ENCODE results near the gene ARL4A.

- TF ChIP-seq, protein P1, sequence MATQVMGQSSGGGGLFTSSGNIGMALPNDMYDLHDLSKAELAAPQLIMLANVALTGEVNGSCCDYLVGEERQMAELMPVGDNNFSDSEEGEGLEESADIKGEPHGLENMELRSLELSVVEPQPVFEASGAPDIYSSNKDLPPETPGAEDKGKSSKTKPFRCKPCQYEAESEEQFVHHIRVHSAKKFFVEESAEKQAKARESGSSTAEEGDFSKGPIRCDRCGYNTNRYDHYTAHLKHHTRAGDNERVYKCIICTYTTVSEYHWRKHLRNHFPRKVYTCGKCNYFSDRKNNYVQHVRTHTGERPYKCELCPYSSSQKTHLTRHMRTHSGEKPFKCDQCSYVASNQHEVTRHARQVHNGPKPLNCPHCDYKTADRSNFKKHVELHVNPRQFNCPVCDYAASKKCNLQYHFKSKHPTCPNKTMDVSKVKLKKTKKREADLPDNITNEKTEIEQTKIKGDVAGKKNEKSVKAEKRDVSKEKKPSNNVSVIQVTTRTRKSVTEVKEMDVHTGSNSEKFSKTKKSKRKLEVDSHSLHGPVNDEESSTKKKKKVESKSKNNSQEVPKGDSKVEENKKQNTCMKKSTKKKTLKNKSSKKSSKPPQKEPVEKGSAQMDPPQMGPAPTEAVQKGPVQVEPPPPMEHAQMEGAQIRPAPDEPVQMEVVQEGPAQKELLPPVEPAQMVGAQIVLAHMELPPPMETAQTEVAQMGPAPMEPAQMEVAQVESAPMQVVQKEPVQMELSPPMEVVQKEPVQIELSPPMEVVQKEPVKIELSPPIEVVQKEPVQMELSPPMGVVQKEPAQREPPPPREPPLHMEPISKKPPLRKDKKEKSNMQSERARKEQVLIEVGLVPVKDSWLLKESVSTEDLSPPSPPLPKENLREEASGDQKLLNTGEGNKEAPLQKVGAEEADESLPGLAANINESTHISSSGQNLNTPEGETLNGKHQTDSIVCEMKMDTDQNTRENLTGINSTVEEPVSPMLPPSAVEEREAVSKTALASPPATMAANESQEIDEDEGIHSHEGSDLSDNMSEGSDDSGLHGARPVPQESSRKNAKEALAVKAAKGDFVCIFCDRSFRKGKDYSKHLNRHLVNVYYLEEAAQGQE (IDR thresholded peaks at IDR 0.05; ENCODE audit: insufficient read depth in 1 of 2, low read depth in 2 of 2, low read length in 2 of 2) = no peak
- TF ChIP-seq POLR2AphosphoS5 (IDR thresholded peaks at IDR 0.05; ENCODE audit: low read depth, low read length) = no peak
- no peak for TF ChIP-seq SIN3A (IDR thresholded peaks at IDR 0.05; ENCODE audit: borderline replicate concordance, insufficient read depth, low read length)
Measured at GRCh38 chr7:12703881-12704280, 16.4 kb downstream of the ARL4A start.
